Measurements from ENCODE around the gene RNASE12. TPM values are rescaled to one million over a fixed set of nuclear protein-coding genes. Genes with fewer than 3 reads are reported as not detected.

RNASE12 gene
- total and polyA plus RNA-seq, 2 donors (not counting 3 experiments of a cell fraction or from before 2014, with no cell fraction given): not detected

- no TSS peak for BruUV-seq (replicated peaks)
- H3K4me3 ChIP-seq (replicated peaks in 1 of 3; ENCODE audit: insufficient read depth in 1 of 3, low read depth in 1 of 3, low read length in 3 of 3): no peak overlapping the region
- H2AFZ ChIP-seq (ENCODE audit: low read depth, low read length): no peak overlapping the region
- intact Hi-C loops (cut with micrococcal nuclease): no loop called here
- dilution Hi-C loops (cut with MboI; ENCODE audit: extremely low pct_ligation_motif_present, low sequenced_read_pairs): no loop called here
- H3K36me3 ChIP-seq (ENCODE audit: control insufficient read depth in 2 of 2, extremely low read depth in 1 of 2, insufficient read depth in 2 of 2, low read length in 2 of 2): no peaks in the 10 kb centered on the region
- no peak overlapping the region for H3K9ac ChIP-seq (replicated peaks; ENCODE audit: extremely low read depth, insufficient read depth, low read length)
- ChIA-PET CTCF (no interaction called here), POLR2A (no interaction called here)
- FAIRE-seq (no peak), DNase-seq (ENCODE audit: low read depth, low spot score) (no peak)
- no peaks in the 10 kb centered on the region for H4K20me1 ChIP-seq (replicated peaks; ENCODE audit: control insufficient read depth, extremely low read depth, insufficient read depth, low read length)
- H3K4me2 ChIP-seq (ENCODE audit: insufficient read depth, low read length): no peak overlapping the region
- H3K4me1 ChIP-seq (ENCODE audit: control insufficient read depth, extremely low read depth, insufficient read depth, low read length): no peaks in the 10 kb centered on the region
- H3K79me2 ChIP-seq (ENCODE audit: control insufficient read depth, insufficient read depth, low read length): no peaks in the 10 kb centered on the region
- TF ChIP-seq, protein P1, sequence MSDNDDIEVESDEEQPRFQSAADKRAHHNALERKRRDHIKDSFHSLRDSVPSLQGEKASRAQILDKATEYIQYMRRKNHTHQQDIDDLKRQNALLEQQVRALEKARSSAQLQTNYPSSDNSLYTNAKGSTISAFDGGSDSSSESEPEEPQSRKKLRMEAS (IDR thresholded peaks at IDR 0.05; ENCODE audit: insufficient read depth, insufficient read length): no peak
- TF ChIP-seq POLR2A (IDR thresholded peaks at IDR 0.05; ENCODE audit: low read depth, low read length): no peak
- TF ChIP-seq, protein P2, sequence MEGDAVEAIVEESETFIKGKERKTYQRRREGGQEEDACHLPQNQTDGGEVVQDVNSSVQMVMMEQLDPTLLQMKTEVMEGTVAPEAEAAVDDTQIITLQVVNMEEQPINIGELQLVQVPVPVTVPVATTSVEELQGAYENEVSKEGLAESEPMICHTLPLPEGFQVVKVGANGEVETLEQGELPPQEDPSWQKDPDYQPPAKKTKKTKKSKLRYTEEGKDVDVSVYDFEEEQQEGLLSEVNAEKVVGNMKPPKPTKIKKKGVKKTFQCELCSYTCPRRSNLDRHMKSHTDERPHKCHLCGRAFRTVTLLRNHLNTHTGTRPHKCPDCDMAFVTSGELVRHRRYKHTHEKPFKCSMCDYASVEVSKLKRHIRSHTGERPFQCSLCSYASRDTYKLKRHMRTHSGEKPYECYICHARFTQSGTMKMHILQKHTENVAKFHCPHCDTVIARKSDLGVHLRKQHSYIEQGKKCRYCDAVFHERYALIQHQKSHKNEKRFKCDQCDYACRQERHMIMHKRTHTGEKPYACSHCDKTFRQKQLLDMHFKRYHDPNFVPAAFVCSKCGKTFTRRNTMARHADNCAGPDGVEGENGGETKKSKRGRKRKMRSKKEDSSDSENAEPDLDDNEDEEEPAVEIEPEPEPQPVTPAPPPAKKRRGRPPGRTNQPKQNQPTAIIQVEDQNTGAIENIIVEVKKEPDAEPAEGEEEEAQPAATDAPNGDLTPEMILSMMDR (IDR thresholded peaks at IDR 0.05; ENCODE audit: extremely low read depth in 1 of 2, insufficient read depth in 1 of 2, low read depth in 1 of 2, low read length in 2 of 2): no peak
- no peak for TF ChIP-seq GATA2 (IDR thresholded peaks at IDR 0.05; ENCODE audit: insufficient read depth, insufficient read length, low read depth, low read length)
- TF ChIP-seq JUN (IDR thresholded peaks at IDR 0.05; ENCODE audit: borderline replicate concordance, insufficient read depth, insufficient read length, low read depth): no peak
- no peak for TF ChIP-seq EZH2 (IDR thresholded peaks at IDR 0.05; ENCODE audit: borderline replicate concordance, low read depth, low read length, severe bottlenecking)
- no peak for TF ChIP-seq FOS (IDR thresholded peaks at IDR 0.05; ENCODE audit: borderline replicate concordance, insufficient read depth, low read length)
- TF ChIP-seq MYC (IDR thresholded peaks at IDR 0.05; ENCODE audit: low read depth, low read length): no peak
- TF ChIP-seq POLR2AphosphoS5 (IDR thresholded peaks at IDR 0.05; ENCODE audit: insufficient read depth, low read depth, low read length): no peak
- no peaks in the 10 kb centered on the region for H3K9me1 ChIP-seq (replicated peaks; ENCODE audit: control insufficient read depth, extremely low read depth, insufficient read depth, low read length)
- peaks cover 1 to 7% of the 10 kb centered on the region in 2 experiments for H3K27me3 ChIP-seq (ENCODE audit: control insufficient read depth in 2 of 2, insufficient read depth in 2 of 2, low read length in 2 of 2)
- H3K9me3 ChIP-seq (replicated peaks; ENCODE audit: control insufficient read depth, insufficient read depth, low read length): no peaks in the 10 kb centered on the region
- no peak overlapping the region for H3K27ac ChIP-seq (ENCODE audit: insufficient read depth, low read depth, low read length)
Observed at GRCh38 chr14:20557212-20557542, 34.0 kb downstream of the RNASE12 start.
